Osteoblast (primary cell): ENCODE data around the gene PTP4A2. TPM values are rescaled to one million over a fixed set of nuclear protein-coding genes. Genes with fewer than 3 reads are reported as not detected.
A peak's percentile ranks its signal among the peaks of the same experiment; 100 is the strongest.

ENCODE experiments used
- DNase-seq: peaks from one replicate; pipeline ENCODE4 v3.0.0; 2011; ENCODE audit warnings: low spot score, mixed read lengths; ENCODE audit not compliant: insufficient read length; ENCODE audit errors: missing footprints
- H2AFZ ChIP-seq: 2 replicates; pipeline ENCODE4 v1.6.0; 2011; ENCODE audit warnings: mild to moderate bottlenecking, low read length
- H3K27ac ChIP-seq: 2 replicates; pipeline ENCODE4 v1.5.1; 2011; ENCODE audit warnings: mild to moderate bottlenecking, low read depth, low read length, moderate library complexity
- H3K27me3 ChIP-seq: 2 replicates; pipeline ENCODE4 v1.6.0; 2012; ENCODE audit warnings: mild to moderate bottlenecking, control low read depth, inconsistent platforms, low read length, moderate library complexity; ENCODE audit not compliant: insufficient read depth
- H3K36me3 ChIP-seq: 2 replicates; pipeline ENCODE4 v1.5.1; 2011; ENCODE audit warnings: mild to moderate bottlenecking, low read length, control low read depth, moderate library complexity; ENCODE audit not compliant: insufficient read depth
- H3K4me1 ChIP-seq: 2 replicates; pipeline ENCODE4 v1.5.1; 2011; ENCODE audit warnings: mild to moderate bottlenecking, low read length, control low read depth, moderate library complexity; ENCODE audit not compliant: insufficient read depth
- H3K4me2 ChIP-seq: 2 replicates; pipeline ENCODE4 v1.6.0; 2011; ENCODE audit warnings: mild to moderate bottlenecking, low read length; ENCODE audit not compliant: insufficient read depth
- H3K4me3 ChIP-seq: fragments of 200-600 bp; sonication (generic); 3 replicates; pipeline ENCODE4 v1.5.1; 2012; ENCODE audit warnings: mild to moderate bottlenecking, low read length, inconsistent platforms; ENCODE audit not compliant: insufficient read depth
- H3K79me2 ChIP-seq: 2 replicates; pipeline ENCODE4 v1.6.0; 2012; ENCODE audit warnings: mild to moderate bottlenecking, low read length, control low read depth, inconsistent platforms; ENCODE audit not compliant: insufficient read depth
- H3K9me3 ChIP-seq: 2 replicates; pipeline ENCODE4 v1.5.1; 2011; ENCODE audit warnings: low read depth, low read length, control low read depth
- H4K20me1 ChIP-seq: 2 replicates; pipeline ENCODE4 v1.6.0; 2012; ENCODE audit warnings: mild to moderate bottlenecking, low read length, control low read depth; ENCODE audit not compliant: insufficient read depth
- total RNA-seq: library from RNA; depleted of rRNA; stranded (reverse); fragments of >200 nt; gene quantifications from 2 replicates; pipeline ENCODE4 v1.2.3, GENCODE V29; 2012
- TF ChIP-seq, protein P1 (sequence below): IDR thresholded peaks from 2 replicates; pipeline ENCODE4 v1.5.1; 2011; ENCODE audit warnings: mild to moderate bottlenecking, low read depth, low read length, moderate library complexity; ENCODE audit errors: extremely low read depth

The PTP4A2 gene
- total RNA-seq, 1 donor: 539 TPM

DNA sequence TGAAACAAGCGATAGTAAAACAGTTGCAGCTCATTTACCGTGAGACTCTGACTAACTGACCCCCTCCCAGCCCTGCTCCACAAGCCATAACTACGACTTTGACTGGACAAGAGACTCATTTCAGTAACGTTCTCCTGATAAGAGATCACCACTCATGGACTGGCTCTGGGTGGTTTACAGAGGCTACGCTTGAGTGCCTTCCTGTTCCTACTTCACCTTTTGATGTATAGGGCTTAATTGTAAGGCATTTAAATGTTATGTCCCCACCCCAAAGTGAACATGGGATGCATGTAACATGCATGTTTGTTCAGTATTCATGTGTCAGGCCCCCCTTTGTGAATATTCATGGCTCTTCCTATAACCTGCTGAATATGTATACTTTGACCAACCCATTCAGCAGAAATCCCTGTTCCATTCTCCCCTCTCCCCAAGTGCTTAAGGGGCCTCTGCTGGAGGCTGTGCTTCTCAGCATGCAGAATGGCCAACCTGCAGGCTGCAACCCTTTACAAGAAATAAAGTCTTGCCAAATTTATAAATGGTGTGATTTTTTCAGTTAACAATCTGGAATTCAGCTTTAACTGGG lies 71.6 kb downstream of the PTP4A2 start:
- no peaks in the 10 kb centered on the region for H3K4me1 ChIP-seq
- no peaks in the 10 kb centered on the region for H3K27me3 ChIP-seq
- H3K4me2 ChIP-seq: no peak overlapping the region
- H3K36me3 ChIP-seq: no peaks in the 10 kb centered on the region
- H3K79me2 ChIP-seq: no peaks in the 10 kb centered on the region
- no peak for DNase-seq
- H2AFZ ChIP-seq: peak overlapping the region; percentile 25
- no peak overlapping the region for H3K4me3 ChIP-seq
- H3K27ac ChIP-seq: no peak overlapping the region
- H3K9me3 ChIP-seq: no peaks in the 10 kb centered on the region
- TF ChIP-seq, protein P1, sequence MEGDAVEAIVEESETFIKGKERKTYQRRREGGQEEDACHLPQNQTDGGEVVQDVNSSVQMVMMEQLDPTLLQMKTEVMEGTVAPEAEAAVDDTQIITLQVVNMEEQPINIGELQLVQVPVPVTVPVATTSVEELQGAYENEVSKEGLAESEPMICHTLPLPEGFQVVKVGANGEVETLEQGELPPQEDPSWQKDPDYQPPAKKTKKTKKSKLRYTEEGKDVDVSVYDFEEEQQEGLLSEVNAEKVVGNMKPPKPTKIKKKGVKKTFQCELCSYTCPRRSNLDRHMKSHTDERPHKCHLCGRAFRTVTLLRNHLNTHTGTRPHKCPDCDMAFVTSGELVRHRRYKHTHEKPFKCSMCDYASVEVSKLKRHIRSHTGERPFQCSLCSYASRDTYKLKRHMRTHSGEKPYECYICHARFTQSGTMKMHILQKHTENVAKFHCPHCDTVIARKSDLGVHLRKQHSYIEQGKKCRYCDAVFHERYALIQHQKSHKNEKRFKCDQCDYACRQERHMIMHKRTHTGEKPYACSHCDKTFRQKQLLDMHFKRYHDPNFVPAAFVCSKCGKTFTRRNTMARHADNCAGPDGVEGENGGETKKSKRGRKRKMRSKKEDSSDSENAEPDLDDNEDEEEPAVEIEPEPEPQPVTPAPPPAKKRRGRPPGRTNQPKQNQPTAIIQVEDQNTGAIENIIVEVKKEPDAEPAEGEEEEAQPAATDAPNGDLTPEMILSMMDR: no peak
- H4K20me1 ChIP-seq: no peaks in the 10 kb centered on the region

DNA sequence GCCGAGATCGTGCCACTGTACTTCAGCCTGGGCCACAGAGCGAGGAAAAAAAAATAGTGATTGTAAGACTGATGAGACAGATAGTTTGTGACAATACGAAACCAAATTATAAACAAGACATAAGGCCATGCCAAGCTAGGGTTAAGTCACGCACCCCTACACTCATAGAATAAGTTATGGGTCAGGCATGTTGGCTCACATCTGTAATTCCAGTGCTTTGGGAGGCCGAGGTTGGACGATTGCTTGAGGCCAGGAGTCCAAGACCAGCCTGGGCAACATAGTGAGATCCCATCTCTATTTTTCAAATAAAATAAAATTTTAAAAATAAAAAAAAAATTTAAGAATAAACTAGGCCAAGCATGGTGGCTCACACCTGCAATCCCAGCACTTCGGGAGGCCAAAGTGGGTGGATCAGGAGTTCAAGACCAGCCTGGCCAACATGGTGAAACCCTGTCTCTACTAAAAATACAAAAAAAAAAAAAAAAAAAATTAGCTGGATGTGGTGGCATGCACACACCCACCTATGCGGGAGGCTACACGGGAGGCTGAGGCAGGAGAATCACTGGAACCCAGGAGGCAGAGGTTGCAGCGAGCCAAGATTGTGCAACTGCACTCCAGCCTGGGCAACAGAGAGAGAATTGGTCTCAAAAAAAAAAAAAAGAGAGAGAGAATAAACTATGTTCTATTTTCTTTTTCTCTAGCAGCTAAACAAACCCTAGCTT lies 72.3 kb downstream of the PTP4A2 start:
- TF ChIP-seq, protein P1: no peak
- Histone ChIP-seq H3K27ac (no peak overlapping the region), H4K20me1 (no peaks in the 10 kb centered on the region), H3K4me2 (no peak overlapping the region), H3K36me3 (no peaks in the 10 kb centered on the region), H2AFZ (no peak overlapping the region), H3K4me1 (no peaks in the 10 kb centered on the region), H3K27me3 (no peaks in the 10 kb centered on the region), H3K9me3 (no peaks in the 10 kb centered on the region), H3K79me2 (no peaks in the 10 kb centered on the region), H3K4me3 (no peak overlapping the region)
- DNase-seq: no peak

DNA sequence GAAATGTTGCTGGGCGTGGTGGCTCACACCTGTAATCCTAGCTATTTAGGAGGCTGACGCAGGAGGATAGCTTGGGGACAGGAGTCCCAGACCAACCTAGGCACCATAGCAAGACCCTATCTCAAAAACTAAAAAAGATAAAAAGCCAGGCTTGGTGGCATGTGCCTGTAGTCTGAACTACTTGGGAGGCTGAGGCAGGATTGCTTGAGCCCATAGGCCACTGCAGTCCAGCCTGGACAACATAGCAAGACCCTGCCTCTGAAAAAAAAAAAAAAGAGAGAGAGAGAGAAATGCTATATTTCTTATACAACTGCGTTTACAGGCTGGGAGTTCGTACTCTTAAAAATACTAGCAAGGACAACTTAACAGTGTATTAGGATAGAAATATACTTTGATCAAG lies 76.1 kb downstream of the PTP4A2 start:
- H3K36me3 ChIP-seq: no peaks in the 10 kb centered on the region
- H4K20me1 ChIP-seq: no peaks in the 10 kb centered on the region
- no peak for DNase-seq
- no peak overlapping the region for H2AFZ ChIP-seq
- TF ChIP-seq, protein P1: no peak
- no peaks in the 10 kb centered on the region for H3K4me1 ChIP-seq
- H3K4me2 ChIP-seq: no peak overlapping the region
- no peak overlapping the region for H3K4me3 ChIP-seq
- no peaks in the 10 kb centered on the region for H3K27me3 ChIP-seq
- H3K27ac ChIP-seq: no peak overlapping the region
- no peaks in the 10 kb centered on the region for H3K9me3 ChIP-seq
- no peaks in the 10 kb centered on the region for H3K79me2 ChIP-seq

DNA sequence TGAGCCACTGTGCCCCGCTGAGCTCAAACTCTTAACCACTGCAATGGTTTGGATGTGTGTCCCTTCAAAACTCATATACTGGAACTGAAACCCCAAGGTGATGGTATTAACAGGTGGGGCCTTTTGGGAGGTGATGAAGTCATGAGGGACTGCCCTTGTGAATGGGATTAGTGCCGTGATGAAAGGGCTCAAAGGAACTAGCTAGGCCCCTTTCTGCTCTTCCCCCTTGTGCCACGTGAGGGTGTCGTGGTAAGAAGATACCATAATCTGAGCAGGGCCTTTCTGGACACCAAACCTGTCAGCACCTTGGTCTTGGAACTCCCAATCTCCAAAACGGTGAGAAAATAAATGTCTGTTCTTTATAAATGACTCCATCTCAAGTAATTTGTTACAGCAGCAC lies 76.8 kb downstream of the PTP4A2 start:
- Histone ChIP-seq H3K27me3 (no peaks in the 10 kb centered on the region), H3K9me3 (no peaks in the 10 kb centered on the region), H3K79me2 (no peaks in the 10 kb centered on the region), H3K36me3 (no peaks in the 10 kb centered on the region), H3K4me3 (no peak overlapping the region), H4K20me1 (no peaks in the 10 kb centered on the region), H3K27ac (no peak overlapping the region), H2AFZ (no peak overlapping the region), H3K4me1 (no peaks in the 10 kb centered on the region), H3K4me2 (no peak overlapping the region)
- TF ChIP-seq, protein P1: no peak
- no peak for DNase-seq
